ENCODE measurements around the gene PRIMPOL.

- TF ChIP-seq, protein P1, sequence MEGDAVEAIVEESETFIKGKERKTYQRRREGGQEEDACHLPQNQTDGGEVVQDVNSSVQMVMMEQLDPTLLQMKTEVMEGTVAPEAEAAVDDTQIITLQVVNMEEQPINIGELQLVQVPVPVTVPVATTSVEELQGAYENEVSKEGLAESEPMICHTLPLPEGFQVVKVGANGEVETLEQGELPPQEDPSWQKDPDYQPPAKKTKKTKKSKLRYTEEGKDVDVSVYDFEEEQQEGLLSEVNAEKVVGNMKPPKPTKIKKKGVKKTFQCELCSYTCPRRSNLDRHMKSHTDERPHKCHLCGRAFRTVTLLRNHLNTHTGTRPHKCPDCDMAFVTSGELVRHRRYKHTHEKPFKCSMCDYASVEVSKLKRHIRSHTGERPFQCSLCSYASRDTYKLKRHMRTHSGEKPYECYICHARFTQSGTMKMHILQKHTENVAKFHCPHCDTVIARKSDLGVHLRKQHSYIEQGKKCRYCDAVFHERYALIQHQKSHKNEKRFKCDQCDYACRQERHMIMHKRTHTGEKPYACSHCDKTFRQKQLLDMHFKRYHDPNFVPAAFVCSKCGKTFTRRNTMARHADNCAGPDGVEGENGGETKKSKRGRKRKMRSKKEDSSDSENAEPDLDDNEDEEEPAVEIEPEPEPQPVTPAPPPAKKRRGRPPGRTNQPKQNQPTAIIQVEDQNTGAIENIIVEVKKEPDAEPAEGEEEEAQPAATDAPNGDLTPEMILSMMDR (IDR thresholded peaks at IDR 0.05 in 2 of 3, conservative IDR thresholded peaks at IDR 0.05 in 1 of 3; ENCODE audit: insufficient read depth in 2 of 3, low read depth in 1 of 3, low read length in 3 of 3): no peak
- TF ChIP-seq EZH2 (IDR thresholded peaks at IDR 0.05; ENCODE audit: borderline replicate concordance, low read depth, low read length) (no peak), ETS1 (conservative IDR thresholded peaks at IDR 0.05; ENCODE audit: control insufficient read depth, low read depth, low read length) (no peak), E2F1 (CRISPR knock-in tag; IDR thresholded peaks at IDR 0.05) (no peak), NR2C2 (CRISPR knock-in tag; IDR thresholded peaks at IDR 0.05) (no peak), NR2C2 (tag; IDR thresholded peaks at IDR 0.05) (no peak), TAF1 (IDR thresholded peaks at IDR 0.05; ENCODE audit: control insufficient read depth, extremely low read depth, insufficient read depth, low read length, severe bottlenecking) (no peak), MCM3 (IDR thresholded peaks at IDR 0.05) (no peak), THAP7 (CRISPR knock-in tag; IDR thresholded peaks at IDR 0.05) (no peak), SIN3B (IDR thresholded peaks at IDR 0.05; ENCODE audit: low read depth) (no peak), U2AF2 (optimal IDR thresholded peaks at IDR 0.05; ENCODE audit: low read depth, low read length) (no peak)
- TF ChIP-seq, protein P2, sequence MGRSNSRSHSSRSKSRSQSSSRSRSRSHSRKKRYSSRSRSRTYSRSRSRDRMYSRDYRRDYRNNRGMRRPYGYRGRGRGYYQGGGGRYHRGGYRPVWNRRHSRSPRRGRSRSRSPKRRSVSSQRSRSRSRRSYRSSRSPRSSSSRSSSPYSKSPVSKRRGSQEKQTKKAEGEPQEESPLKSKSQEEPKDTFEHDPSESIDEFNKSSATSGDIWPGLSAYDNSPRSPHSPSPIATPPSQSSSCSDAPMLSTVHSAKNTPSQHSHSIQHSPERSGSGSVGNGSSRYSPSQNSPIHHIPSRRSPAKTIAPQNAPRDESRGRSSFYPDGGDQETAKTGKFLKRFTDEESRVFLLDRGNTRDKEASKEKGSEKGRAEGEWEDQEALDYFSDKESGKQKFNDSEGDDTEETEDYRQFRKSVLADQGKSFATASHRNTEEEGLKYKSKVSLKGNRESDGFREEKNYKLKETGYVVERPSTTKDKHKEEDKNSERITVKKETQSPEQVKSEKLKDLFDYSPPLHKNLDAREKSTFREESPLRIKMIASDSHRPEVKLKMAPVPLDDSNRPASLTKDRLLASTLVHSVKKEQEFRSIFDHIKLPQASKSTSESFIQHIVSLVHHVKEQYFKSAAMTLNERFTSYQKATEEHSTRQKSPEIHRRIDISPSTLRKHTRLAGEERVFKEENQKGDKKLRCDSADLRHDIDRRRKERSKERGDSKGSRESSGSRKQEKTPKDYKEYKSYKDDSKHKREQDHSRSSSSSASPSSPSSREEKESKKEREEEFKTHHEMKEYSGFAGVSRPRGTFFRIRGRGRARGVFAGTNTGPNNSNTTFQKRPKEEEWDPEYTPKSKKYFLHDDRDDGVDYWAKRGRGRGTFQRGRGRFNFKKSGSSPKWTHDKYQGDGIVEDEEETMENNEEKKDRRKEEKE (IDR thresholded peaks at IDR 0.05; ENCODE audit: borderline replicate concordance in 1 of 2, control insufficient read depth in 1 of 2, low read depth in 2 of 2, low read length in 1 of 2): no peak
These were observed 6.6 kb downstream of the PRIMPOL start for GRCh38 chr4:184655889-184656869.

All from K562 (cell line).